ENCODE measurements around the gene FGF14.

Gene FGF14

GRCh38 chr13:102401766-102402165 is at the start of gene FGF14:
Gene FGF14, minus strand, starts transcription at chr13:102402048.
- peak; percentile 22 for DNase-seq

DNA sequence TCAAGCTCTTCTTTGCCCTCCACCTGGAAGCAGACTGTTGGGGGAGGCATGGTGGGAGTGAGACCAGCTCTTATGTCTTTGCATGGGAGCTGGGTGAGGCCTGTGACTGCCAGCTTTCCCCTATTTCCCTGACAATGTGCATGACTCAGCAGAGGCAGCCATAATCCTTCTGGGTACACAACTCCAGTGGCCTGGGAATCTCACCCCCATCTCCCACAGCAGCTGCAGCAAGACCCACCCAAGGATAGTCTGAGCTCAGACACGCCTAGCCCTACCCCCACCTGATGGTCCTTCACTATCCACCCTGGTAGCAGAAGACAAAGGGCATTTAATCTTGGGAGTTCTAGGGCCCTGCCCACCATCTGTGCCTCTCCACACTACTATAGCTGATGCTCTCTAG is 41.4 kb upstream of the FGF14 start:
- DNase-seq = no peak

DNA sequence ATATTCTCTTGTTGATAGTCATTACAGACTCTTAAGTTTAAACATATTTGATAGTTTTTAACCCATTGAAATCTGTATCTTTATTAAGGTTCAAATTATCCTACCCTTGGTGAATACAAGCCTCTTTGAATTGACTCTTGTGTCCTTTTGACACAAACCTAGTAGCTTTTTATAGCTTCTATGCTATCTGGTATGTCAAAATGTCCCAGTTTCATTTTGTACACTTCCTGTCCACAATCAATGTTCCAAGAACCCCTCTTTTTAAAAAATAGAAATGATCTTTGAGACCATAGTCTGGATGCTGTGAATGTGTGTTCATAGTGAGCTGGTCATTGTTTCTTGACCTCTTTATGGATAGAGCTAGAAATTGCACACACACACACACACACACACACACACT is 39.2 kb upstream of the FGF14 start:
- DNase-seq = no peak

- no peak for DNase-seq
Observed at GRCh38 chr13:102440259-102440936, 38.5 kb upstream of the FGF14 start.

DNA sequence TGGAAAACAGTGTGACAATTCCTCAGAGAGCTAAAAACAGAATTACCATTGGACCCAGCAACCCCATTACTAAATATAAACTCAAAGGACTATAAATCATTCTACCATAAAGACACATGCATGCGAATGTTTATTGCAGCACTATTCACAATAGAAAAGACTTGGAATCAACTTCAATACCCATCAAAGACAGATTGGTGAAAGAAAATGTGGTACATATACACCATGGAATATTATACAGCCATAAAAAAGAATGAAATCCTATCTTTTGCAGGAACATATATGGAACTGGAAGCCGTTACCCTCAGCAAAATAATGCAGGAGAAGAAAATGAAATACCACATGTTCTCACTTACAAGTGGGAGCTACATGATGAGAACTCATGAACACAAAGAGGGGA is 20.8 kb upstream of the FGF14 start:
- no peak for DNase-seq

- no peak for DNase-seq
Observed at GRCh38 chr13:102405499-102406100, 3.8 kb upstream of the FGF14 start.

GRCh38 chr13:102402290-102402689 is 442 bp upstream of the FGF14 start:
- peak; percentile 84 for DNase-seq

DNA sequence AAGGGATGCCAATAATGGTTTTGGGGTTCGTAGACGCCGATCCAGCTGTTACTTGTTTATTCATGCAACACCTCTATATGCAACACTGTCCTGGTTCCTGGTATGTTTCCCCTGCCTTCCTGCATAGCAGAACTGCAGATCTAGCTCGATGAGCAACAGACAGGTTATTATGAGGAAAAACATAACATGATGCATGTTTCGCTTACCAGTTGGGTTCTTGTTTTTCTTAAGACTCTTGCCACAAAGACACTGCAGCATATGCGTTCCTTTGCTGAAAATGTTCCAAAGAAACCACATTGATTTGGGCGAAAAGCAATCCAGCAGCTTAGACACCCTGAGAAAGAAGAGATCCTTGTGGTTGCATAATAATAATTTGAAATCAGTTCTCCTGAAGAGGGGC is 583 bp downstream of the FGF14 start:
- peak; percentile 50 for DNase-seq

GRCh38 chr13:102400675-102401145 is 1.1 kb downstream of the FGF14 start:
- peak; percentile 62 for DNase-seq

GRCh38 chr13:102399791-102400674 is 1.8 kb downstream of the FGF14 start:
- DNase-seq = peak; percentile 53

DNA sequence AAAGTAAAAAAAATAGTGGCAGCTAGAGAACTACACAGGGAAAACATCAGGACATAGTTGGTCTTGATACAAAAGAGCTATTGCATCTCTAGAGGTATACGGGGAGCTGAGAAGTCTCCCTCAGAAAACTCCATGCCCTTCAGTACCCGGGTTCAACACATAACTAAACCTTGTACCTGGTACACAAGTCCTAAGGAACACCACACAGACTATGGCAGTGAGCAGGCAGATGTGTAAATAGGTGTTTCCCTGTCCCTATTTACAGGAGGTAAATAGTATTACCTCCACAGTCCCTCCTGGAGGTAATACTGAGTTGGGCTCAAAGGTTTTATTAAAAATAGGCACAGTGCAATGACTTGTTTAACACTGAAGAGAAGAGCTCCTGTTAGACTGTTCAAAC is 5.9 kb downstream of the FGF14 start:
- DNase-seq = no peak

DNA sequence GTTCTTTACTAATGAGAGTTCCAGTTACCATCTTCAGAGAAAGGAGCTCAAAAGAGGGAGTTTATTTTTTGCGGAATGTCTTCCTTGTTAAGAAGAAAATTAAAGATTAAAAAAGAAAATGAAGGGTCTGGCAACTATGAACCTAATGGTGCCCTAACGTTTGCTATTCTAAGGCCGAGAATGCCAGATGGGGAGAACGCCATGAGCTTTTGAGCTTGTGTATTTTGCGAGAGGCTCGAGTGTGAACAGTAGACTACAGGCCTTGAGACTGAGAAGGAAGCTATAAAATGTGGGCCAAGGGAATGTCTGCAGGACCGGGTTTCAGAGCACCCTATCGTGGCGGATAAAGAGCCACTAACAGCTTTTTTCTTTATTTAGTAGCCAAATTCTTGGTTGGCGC is 6.7 kb downstream of the FGF14 start:
- peak; percentile 40 for DNase-seq

DNA sequence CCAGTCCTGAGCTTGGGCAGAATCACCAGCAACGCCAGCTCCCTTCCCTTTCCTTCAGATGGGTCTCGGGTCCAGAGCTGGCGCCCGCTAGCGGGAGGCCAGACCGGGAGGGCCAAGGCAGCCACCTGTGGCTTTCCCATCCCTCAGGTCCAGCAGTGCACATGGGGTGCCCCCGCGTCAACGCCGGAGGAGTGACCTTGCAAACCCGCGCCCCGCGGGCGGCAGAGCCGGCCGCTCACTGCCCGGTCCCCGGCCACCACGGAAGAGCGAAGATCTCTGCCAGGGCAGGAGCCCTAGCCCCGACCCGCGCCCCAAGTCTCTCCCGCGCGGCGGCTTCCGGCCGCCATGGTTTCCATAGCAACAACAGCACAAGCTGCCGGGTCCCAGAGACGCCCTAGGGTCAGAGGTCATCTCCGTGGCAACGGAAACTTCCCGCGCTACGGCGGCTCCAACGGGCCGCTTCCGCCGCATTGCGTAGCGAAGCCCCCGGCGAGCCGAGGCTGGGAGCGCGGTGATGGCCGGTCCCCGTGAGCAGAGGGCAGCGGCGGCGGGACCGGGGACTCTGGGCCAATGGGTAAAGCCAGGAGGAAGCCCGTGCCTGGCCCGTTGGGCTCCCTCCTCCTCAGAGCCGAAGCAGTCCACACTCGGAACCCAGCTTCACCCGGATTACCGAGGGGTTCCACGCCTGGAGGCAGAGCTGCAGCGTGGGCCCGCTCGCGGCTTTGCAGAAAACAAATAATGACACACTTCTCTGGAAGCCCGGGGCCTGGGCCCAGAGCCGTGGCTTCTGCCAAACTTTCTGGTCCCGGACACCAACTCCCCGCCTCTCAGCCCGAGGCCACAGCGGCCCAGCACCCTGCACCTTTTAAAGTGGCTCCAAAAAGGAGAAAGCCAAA is 7.4 kb downstream of the FGF14 start:
- peak; percentile 87 for DNase-seq

GRCh38 chr13:102392481-102393209 is 9.2 kb downstream of the FGF14 start:
- DNase-seq = no peak

- no peak for DNase-seq
Observed at GRCh38 chr13:102386461-102386860, 15.4 kb downstream of the FGF14 start.

GRCh38 chr13:102380012-102380411 is 21.8 kb downstream of the FGF14 start:
- DNase-seq = no peak

DNA sequence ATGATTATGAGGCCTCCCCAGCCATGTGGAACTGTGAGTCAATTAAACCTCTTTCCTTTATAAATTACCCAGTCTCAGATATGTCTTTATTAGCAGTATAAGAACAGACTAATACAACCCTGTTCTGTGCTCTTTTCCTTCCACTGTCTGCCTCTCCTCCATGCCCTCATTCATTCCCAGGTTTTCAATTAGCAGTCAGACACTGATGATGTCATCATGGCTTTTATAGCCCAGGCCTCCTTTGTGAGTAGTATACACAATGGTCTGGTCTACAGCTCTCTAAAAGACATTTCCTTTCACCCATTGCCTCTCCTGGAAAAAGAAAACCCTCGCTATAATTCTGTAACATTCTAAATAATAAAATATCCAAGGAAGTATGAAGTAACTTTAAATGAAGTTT is 25.5 kb downstream of the FGF14 start:
- no peak for DNase-seq

GRCh38 chr13:102374726-102375125 is 27.1 kb downstream of the FGF14 start:
- DNase-seq = no peak

- DNase-seq = no peak
Observed at GRCh38 chr13:102374233-102374632, 27.6 kb downstream of the FGF14 start.

DNA sequence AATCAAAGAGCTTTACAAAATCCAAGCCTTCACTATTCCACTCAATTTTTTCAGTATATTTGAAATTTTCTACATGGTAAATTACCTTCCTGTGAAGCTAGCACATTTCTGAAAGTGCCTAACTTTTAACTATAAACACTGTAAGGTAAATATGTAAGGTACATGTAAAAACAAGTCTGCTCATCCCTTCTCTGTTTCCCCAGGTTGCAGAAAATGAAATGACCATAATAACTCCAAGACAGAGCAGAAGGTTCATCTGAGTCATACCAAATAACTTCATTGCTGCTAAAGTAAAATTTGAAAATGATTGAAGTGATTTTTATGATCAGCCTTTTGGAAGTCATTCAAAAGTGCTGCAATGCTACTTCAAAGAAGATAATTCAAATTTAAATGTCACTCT is 28.6 kb downstream of the FGF14 start:
- no peak for DNase-seq

GRCh38 chr13:102369302-102369701 is 32.5 kb downstream of the FGF14 start:
- DNase-seq = peak; percentile 45

GRCh38 chr13:102367836-102368235 is 34.0 kb downstream of the FGF14 start:
- no peak for DNase-seq
